PFSK-1 (cell line): ENCODE results near the gene MLST8.

Source experiments
- POLR2AphosphoS5 ChIP-seq: IDR thresholded peaks from 2 replicates; pipeline ENCODE4 v1.6.1; 2012; ENCODE audit warnings: low read depth, mild to moderate bottlenecking, control low read depth, low read length, moderate library complexity
- SIN3A ChIP-seq: IDR thresholded peaks from 2 replicates; pipeline ENCODE4 v1.6.1; 2012; ENCODE audit warnings: mild to moderate bottlenecking, low read length, moderate library complexity, borderline replicate concordance; ENCODE audit not compliant: insufficient read depth
- TAF1 ChIP-seq: IDR thresholded peaks from 2 replicates; pipeline ENCODE4 v1.6.1; 2012; ENCODE audit warnings: low read length, control low read depth, borderline replicate concordance; ENCODE audit not compliant: insufficient read depth

- no peak for TF ChIP-seq SIN3A
- TF ChIP-seq TAF1: no peak
- TF ChIP-seq POLR2AphosphoS5: no peak
Observed at GRCh38 chr16:2160915-2161551, 44.2 kb upstream of the MLST8 start.
